Uterus (tissue), 2 donors: Measurements from ENCODE around the gene BZW2.

Experiments
- CTCF ChIP-seq, 4 experiments: fragments of 200-600 bp in 2 of 4; fragments of 450-650 bp in 2 of 4; sonication (generic) in 2 of 4; IDR thresholded peaks; one replicate each; pipeline ENCODE4 v1.5.1; 2016 to 2019; ENCODE audit warnings: antibody characterized with exemption in 4 of 4, mild to moderate bottlenecking in 2 of 4, moderate library complexity in 1 of 4
- POLR2A ChIP-seq, 2 donors: fragments of 450-650 bp; IDR thresholded peaks; one replicate each; pipeline ENCODE4 v1.6.1; 2016; ENCODE audit warnings: antibody characterized with exemption in 2 of 2, mild to moderate bottlenecking in 1 of 2, moderate library complexity in 1 of 2

GRCh38 chr7:16730937-16731336, 85.0 kb downstream of the BZW2 start:
- TF ChIP-seq CTCF (IDR thresholded peaks at IDR 0.05) (no peak), POLR2A (IDR thresholded peaks at IDR 0.05) (no peak)
